HepG2 (cell line): ENCODE data around the gene AMTN. TPM values are rescaled to one million over a fixed set of nuclear protein-coding genes. Genes with fewer than 3 reads are reported as not detected.
"Not testable (repeated sequence)": the region's sequence is repeated elsewhere in the genome, so short reads cannot be mapped to it uniquely, and the experiment has no call there.

Experiments
- ATAC-seq: fragments of 200-7000 bp; cut with Tn5 transposase; 3 replicates; pipeline ENCODE4 v1.9.1; 2020; ENCODE audit warnings: mild to moderate bottlenecking, moderate library complexity
- BruUV-seq: library from RNA; stranded (reverse); fragments of 400-500 nt; replicated peaks from 2 replicates; lab custom pipeline; 2021; lab: Mats Ljungman, UMichigan
- CTCF ChIA-PET: fragments of 300-600 bp; formaldehyde crosslinking; extraction: SDS; loops from one replicate; lab custom pipeline; 2021; ENCODE audit warnings: low total read pairs, inconsistent platforms, low intra/inter-chr PET ratio; lab: Yijun Ruan, JAX
- POLR2A ChIA-PET: fragments of 350-600 bp; sonication (Branson Sonifier 250); formaldehyde crosslinking; loops from one replicate; lab custom pipeline; 2020; ENCODE audit warnings: antibody characterized with exemption, inconsistent platforms; lab: Yijun Ruan, JAX
- DNase-seq: peaks from one replicate; pipeline ENCODE4 v3.0.0-alpha.2; 2015; ENCODE audit warnings: low spot score
- FAIRE-seq: peaks from 3 replicates; lab custom pipeline; 2011; peaks lifted over from hg19 to GRCh38; lab: Jason Lieb, UNC
- H2AFZ ChIP-seq: one replicate; pipeline ENCODE4 v1.6.1; 2011; ENCODE audit warnings: low read length, inconsistent platforms
- H3K27ac ChIP-seq: fragments of 300-600 bp; 3 replicates; pipeline ENCODE4 v1.8.0; 2011; ENCODE audit warnings: mixed run types, mild to moderate bottlenecking, mixed read lengths, low read length, inconsistent platforms; ENCODE audit not compliant: insufficient read depth; ENCODE audit errors: extremely low read length
- H3K27me3 ChIP-seq, 2 experiments: fragments of 200-600 bp in 1 of 2; 2 replicates in 1 of 2; 3 replicates in 1 of 2; pipeline versions ENCODE4 v1.6.0 to v1.8.0; 2011; ENCODE audit warnings: low read length in 2 of 2, mild to moderate bottlenecking in 2 of 2, moderate library complexity in 2 of 2, inconsistent platforms in 1 of 2; ENCODE audit not compliant: insufficient read depth in 2 of 2, control insufficient read depth in 1 of 2
- H3K36me3 ChIP-seq, 2 experiments: fragments of 200-600 bp in 1 of 2; replicated peaks in 1 of 2; 2 replicates in 1 of 2; 3 replicates in 1 of 2; pipeline versions ENCODE4 v1.5.1 to v1.8.0; 2011; ENCODE audit warnings: low read length in 2 of 2, inconsistent platforms in 1 of 2; ENCODE audit not compliant: insufficient read depth in 2 of 2, control insufficient read depth in 1 of 2
- H3K4me1 ChIP-seq: 2 replicates; pipeline ENCODE4 v1.5.1; 2012; ENCODE audit warnings: low read length, inconsistent platforms; ENCODE audit not compliant: insufficient read depth
- H3K4me2 ChIP-seq: 2 replicates; pipeline ENCODE4 v1.6.0; 2011; ENCODE audit warnings: low read depth, low read length, inconsistent platforms
- H3K4me3 ChIP-seq, 3 experiments: fragments of 200-600 bp in 1 of 3; sonication (generic), shearing (Covaris generic) in 1 of 3; replicated peaks in 1 of 3; 2 replicates each; pipeline ENCODE4 v1.5.1; 2011 to 2016; ENCODE audit warnings: low read length in 3 of 3, inconsistent platforms in 2 of 3, low read depth in 2 of 3, mild to moderate bottlenecking in 2 of 3, control low read depth in 1 of 3, mixed read lengths in 1 of 3; ENCODE audit not compliant: insufficient read depth in 1 of 3
- H3K79me2 ChIP-seq: one replicate; pipeline ENCODE4 v1.6.1; 2011; ENCODE audit warnings: low read length, inconsistent platforms; ENCODE audit not compliant: insufficient read depth
- H3K9ac ChIP-seq: 2 replicates; pipeline ENCODE4 v1.6.0; 2011; ENCODE audit warnings: mild to moderate bottlenecking, low read depth, low read length, inconsistent platforms; ENCODE audit not compliant: insufficient read depth
- H3K9me3 ChIP-seq: 2 replicates; pipeline ENCODE4 v1.5.1; 2012; ENCODE audit warnings: mild to moderate bottlenecking, low read length
- H4K20me1 ChIP-seq: 2 replicates; pipeline ENCODE4 v1.6.0; 2011; ENCODE audit warnings: inconsistent platforms, mild to moderate bottlenecking, low read length, moderate library complexity; ENCODE audit not compliant: insufficient read depth
- WGBS: methylation state at CpG from one replicate; pipeline ENCODE4 v1.1.6; 2017; ENCODE audit warnings: low lambda C conversion rate; 5-methylcytosine and 5-hydroxymethylcytosine counted together
- in situ Hi-C: cut with HindIII; loops from 2 replicates; pipeline ENCODE4 v1.10.0; 2017; ENCODE audit warnings: low pct_unique_long_range_greater_than_20kb; ENCODE audit not compliant: extremely low pct_ligation_motif_present
- intact Hi-C: fragments of 100-400 bp; cut with micrococcal nuclease; formaldehyde crosslinking; loops from one replicate; pipeline ENCODE4 v1.10.0; 2022; ENCODE audit not compliant: unreplicated experiment
- polyA plus RNA-seq, 8 experiments: library from polyadenylated mRNA; depleted of rRNA in 3 of 8; stranded (reverse) in 7 of 8; unstranded in 1 of 8; fragments of >200 nt; fragmentation: Illumina TruSeq in 4 of 8; extraction: Trizol in 4 of 8; gene quantifications; 2 replicates each; pipeline versions ENCODE4 v1.2.1 to v1.2.3, GENCODE V29; 2011 to 2016; ENCODE audit warnings: low read depth in 4 of 8, missing spikeins in 1 of 8, mixed read lengths in 1 of 8; ENCODE audit not compliant: insufficient read depth in 1 of 8
- total RNA-seq, 5 experiments: library from RNA; depleted of rRNA; stranded (reverse); fragments of >200 nt; fragmentation: Illumina TruSeq; extraction: Trizol; gene quantifications; 2 replicates each; pipeline ENCODE4 v1.2.3, GENCODE V29; 2016; ENCODE audit warnings: low read depth in 1 of 5
- TF ChIP-seq, protein P1 (sequence below), 2 experiments: sonication (generic) in 1 of 2; formaldehyde crosslinking in 1 of 2; IDR thresholded peaks; 2 replicates each; pipeline versions ENCODE4 v1.4.0 to v1.6.1; 2018 to 2020; ENCODE audit warnings: missing genetic modification reagents in 2 of 2, borderline replicate concordance in 1 of 2, low read depth in 1 of 2, mild to moderate bottlenecking in 1 of 2, missing biosample characterization in 1 of 2

The AMTN gene
- total and polyA plus RNA-seq, 2 of the 13 experiments (the other 11 are each of a cell fraction or from before 2014, with no cell fraction given), result 0.15 TPM; not detected in 1

DNA sequence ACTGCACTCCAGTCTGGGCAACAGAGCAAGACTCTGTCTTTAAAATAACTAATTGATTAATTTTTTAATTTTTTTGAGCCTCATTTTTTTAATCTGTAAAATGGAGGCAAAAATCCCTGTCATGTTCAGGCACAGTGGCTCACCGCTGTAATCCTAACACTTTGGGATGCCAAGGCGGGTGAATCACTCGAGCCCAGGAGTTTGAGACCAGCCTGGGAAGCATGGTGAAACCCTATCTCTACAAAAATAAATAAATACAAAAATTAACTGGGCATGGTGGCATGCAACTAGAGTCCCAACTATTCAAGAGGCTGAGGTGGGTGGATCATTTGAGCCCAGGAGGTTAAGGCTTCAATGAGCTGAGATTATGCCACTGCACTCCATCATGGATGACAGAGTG is 15.4 kb downstream of the AMTN start:
- Histone ChIP-seq H2AFZ (no peak overlapping the region), H3K4me3 (no peak overlapping the region), H3K27me3 (no peaks in the 10 kb centered on the region), H3K4me2 (no peak overlapping the region)
- WGBS, result 65% methylated on average over 3 of the region's 3 CpGs
- intact Hi-C loops, result no loop called here
- TF ChIP-seq, protein P1, sequence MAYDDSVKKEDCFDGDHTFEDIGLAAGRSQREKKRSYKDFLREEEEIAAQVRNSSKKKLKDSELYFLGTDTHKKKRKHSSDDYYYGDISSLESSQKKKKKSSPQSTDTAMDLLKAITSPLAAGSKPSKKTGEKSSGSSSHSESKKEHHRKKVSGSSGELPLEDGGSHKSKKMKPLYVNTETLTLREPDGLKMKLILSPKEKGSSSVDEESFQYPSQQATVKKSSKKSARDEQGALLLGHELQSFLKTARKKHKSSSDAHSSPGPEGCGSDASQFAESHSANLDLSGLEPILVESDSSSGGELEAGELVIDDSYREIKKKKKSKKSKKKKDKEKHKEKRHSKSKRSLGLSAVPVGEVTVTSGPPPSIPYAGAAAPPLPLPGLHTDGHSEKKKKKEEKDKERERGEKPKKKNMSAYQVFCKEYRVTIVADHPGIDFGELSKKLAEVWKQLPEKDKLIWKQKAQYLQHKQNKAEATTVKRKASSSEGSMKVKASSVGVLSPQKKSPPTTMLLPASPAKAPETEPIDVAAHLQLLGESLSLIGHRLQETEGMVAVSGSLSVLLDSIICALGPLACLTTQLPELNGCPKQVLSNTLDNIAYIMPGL (CRISPR knock-in tag; IDR thresholded peaks at IDR 0.05; ENCODE audit: borderline replicate concordance in 1 of 2, low read depth in 1 of 2), result no peak
- TF ChIP-seq, all 625 proteins: peak for 0
- no peaks in the 10 kb centered on the region for H3K9me3 ChIP-seq
- no peaks in the 10 kb centered on the region for H4K20me1 ChIP-seq
- POLR2A ChIA-PET, result no interaction called here
- H3K4me1 ChIP-seq, result no peaks in the 10 kb centered on the region
- H3K79me2 ChIP-seq, result no peaks in the 10 kb centered on the region
- no peak overlapping the region for H3K9ac ChIP-seq
- H3K27ac ChIP-seq, result no peak overlapping the region
- FAIRE-seq (no peak), DNase-seq (no peak), ATAC-seq (no peak)
- CTCF ChIA-PET, result no interaction called here
- no peaks in the 10 kb centered on the region for H3K36me3 ChIP-seq
- no TSS peak for BruUV-seq
- in situ Hi-C loops, result no loop called here

DNA sequence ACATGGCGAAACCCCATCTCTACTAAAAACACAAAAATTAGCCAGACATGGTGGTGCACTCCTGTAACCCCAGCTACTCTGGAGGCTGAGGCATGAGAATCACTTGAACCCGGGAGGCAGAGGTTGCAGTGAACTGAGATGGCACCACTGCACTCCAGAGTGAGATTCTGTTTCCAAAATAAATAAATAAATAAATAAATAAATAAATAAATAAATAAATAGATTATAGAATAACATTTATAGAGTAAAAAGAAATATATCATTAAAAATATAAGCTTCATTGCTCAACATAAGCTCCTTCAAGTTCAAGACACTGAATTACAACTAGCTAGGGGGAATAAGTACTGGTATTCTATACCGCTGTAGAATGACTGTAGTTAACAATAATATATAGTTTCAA is 16.5 kb downstream of the AMTN start:
- H3K36me3 ChIP-seq, ATAC-seq, POLR2A ChIA-PET, H3K79me2 ChIP-seq, H3K4me3 ChIP-seq, H3K27ac ChIP-seq, intact Hi-C loops, in situ Hi-C loops, H3K9ac ChIP-seq, CTCF ChIA-PET, FAIRE-seq, DNase-seq, H2AFZ ChIP-seq, H4K20me1 ChIP-seq, H3K4me1 ChIP-seq, H3K27me3 ChIP-seq, H3K9me3 ChIP-seq, BruUV-seq, H3K4me2 ChIP-seq: not testable (repeated sequence)
- 40% methylated on average over 3 of the region's 3 CpGs for WGBS
